ENCODE results near the gene MYLIP. TPM values are rescaled to one million over a fixed set of nuclear protein-coding genes. Genes with fewer than 3 reads are reported as not detected.

MYLIP gene
- 39.5 TPM for total RNA-seq
- long read RNA-seq, transcript MYLIP-202 (7 exons, 1,666 nt), result major isoform, 35 of 62 reads
- long read RNA-seq, partial matches to known transcripts, result 16 of 62 reads
- long read RNA-seq, other reads (novel, unspliced or antisense), result 11 of 62 reads

GRCh38 chr6:16128759-16129622, at the start of gene MYLIP:
MYLIP (plus strand) TSS chr6:16129086; CDS start chr6:16129323, 237 bp downstream.
- ATAC-seq (peak; percentile 98), DNase-seq (peak; percentile 99)
- H3K27ac ChIP-seq, result peak within 1 kb of the TSS; percentile 95
- peak within 1 kb of the TSS; percentile 94 for H3K4me3 ChIP-seq
- TF ChIP-seq CTCF (IDR thresholded peaks at IDR 0.05), result peak; percentile 65
- no peaks in the 10 kb centered on the region for H3K9me3 ChIP-seq
- no peaks in the 10 kb centered on the region for H3K27me3 ChIP-seq
- intact Hi-C loops (cut with DNase I), result no loop called here
- H3K36me3 ChIP-seq, result no peaks in the 10 kb centered on the region
- H3K4me1 ChIP-seq, result peaks cover 29% of the 10 kb centered on the region

GRCh38 chr6:16079354-16079753, 49.5 kb upstream of the MYLIP start:
- H3K4me3 ChIP-seq, result no peak overlapping the region
- no peaks in the 10 kb centered on the region for H3K9me3 ChIP-seq
- H3K27ac ChIP-seq, result no peak overlapping the region
- H3K4me1 ChIP-seq, result no peaks in the 10 kb centered on the region
- H3K27me3 ChIP-seq, result no peaks in the 10 kb centered on the region
- ATAC-seq (no peak), DNase-seq (no peak)
- intact Hi-C loops (cut with DNase I), result no loop called here
- no peak for TF ChIP-seq CTCF (IDR thresholded peaks at IDR 0.05)
- no peaks in the 10 kb centered on the region for H3K36me3 ChIP-seq

- H3K27ac ChIP-seq, result no peak overlapping the region
These were observed 48.7 kb upstream of the MYLIP start for GRCh38 chr6:16080204-16080603.

GRCh38 chr6:16081326-16081725, 47.6 kb upstream of the MYLIP start:
- H3K27me3 ChIP-seq, result no peaks in the 10 kb centered on the region
- DNase-seq, result no peak
- TF ChIP-seq CTCF (IDR thresholded peaks at IDR 0.05), result no peak
- no peak for ATAC-seq
- no peak overlapping the region for H3K27ac ChIP-seq
- no peaks in the 10 kb centered on the region for H3K4me1 ChIP-seq
- intact Hi-C loops (cut with DNase I), result no loop called here
- H3K4me3 ChIP-seq, result no peak overlapping the region
- no peaks in the 10 kb centered on the region for H3K9me3 ChIP-seq
- H3K36me3 ChIP-seq, result no peaks in the 10 kb centered on the region

More at GRCh38 chr6:16080204-16080603, 48.7 kb upstream of the MYLIP start:
- H3K27me3 ChIP-seq, result no peaks in the 10 kb centered on the region
- no peaks in the 10 kb centered on the region for H3K36me3 ChIP-seq
- no peaks in the 10 kb centered on the region for H3K4me1 ChIP-seq
- H3K4me3 ChIP-seq, result no peak overlapping the region
- H3K9me3 ChIP-seq, result no peaks in the 10 kb centered on the region
- no peak for TF ChIP-seq CTCF (IDR thresholded peaks at IDR 0.05)
- intact Hi-C loops (cut with DNase I), result no loop called here
- ATAC-seq (no peak), DNase-seq (no peak)

GRCh38 chr6:16082361-16082760, 46.5 kb upstream of the MYLIP start:
- Histone ChIP-seq H3K27ac (no peak overlapping the region), H3K9me3 (no peaks in the 10 kb centered on the region), H3K4me1 (no peaks in the 10 kb centered on the region), H3K27me3 (no peaks in the 10 kb centered on the region), H3K36me3 (no peaks in the 10 kb centered on the region), H3K4me3 (no peak overlapping the region)
- no peak for DNase-seq
- peak; percentile 20 for ATAC-seq
- intact Hi-C loops (cut with DNase I), result no loop called here
- no peak for TF ChIP-seq CTCF (IDR thresholded peaks at IDR 0.05)

All from upper lobe of right lung (tissue), 1 donor.